GM18505 (cell line): ENCODE data around the gene PODN.

ENCODE experiments used
- ATAC-seq: cut with Tn5 transposase; IDR thresholded peaks from one replicate; pipeline ENCODE4 v1.9.1; 2021; ENCODE audit not compliant: unreplicated experiment
- POLR2A ChIP-seq: IDR thresholded peaks from 4 replicates; pipeline ENCODE4 v1.6.1; 2011; ENCODE audit warnings: borderline replicate concordance; ENCODE audit not compliant: insufficient read depth, insufficient read length; ENCODE audit errors: extremely low read depth

Gene PODN, protein sequence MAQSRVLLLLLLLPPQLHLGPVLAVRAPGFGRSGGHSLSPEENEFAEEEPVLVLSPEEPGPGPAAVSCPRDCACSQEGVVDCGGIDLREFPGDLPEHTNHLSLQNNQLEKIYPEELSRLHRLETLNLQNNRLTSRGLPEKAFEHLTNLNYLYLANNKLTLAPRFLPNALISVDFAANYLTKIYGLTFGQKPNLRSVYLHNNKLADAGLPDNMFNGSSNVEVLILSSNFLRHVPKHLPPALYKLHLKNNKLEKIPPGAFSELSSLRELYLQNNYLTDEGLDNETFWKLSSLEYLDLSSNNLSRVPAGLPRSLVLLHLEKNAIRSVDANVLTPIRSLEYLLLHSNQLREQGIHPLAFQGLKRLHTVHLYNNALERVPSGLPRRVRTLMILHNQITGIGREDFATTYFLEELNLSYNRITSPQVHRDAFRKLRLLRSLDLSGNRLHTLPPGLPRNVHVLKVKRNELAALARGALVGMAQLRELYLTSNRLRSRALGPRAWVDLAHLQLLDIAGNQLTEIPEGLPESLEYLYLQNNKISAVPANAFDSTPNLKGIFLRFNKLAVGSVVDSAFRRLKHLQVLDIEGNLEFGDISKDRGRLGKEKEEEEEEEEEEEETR

DNA sequence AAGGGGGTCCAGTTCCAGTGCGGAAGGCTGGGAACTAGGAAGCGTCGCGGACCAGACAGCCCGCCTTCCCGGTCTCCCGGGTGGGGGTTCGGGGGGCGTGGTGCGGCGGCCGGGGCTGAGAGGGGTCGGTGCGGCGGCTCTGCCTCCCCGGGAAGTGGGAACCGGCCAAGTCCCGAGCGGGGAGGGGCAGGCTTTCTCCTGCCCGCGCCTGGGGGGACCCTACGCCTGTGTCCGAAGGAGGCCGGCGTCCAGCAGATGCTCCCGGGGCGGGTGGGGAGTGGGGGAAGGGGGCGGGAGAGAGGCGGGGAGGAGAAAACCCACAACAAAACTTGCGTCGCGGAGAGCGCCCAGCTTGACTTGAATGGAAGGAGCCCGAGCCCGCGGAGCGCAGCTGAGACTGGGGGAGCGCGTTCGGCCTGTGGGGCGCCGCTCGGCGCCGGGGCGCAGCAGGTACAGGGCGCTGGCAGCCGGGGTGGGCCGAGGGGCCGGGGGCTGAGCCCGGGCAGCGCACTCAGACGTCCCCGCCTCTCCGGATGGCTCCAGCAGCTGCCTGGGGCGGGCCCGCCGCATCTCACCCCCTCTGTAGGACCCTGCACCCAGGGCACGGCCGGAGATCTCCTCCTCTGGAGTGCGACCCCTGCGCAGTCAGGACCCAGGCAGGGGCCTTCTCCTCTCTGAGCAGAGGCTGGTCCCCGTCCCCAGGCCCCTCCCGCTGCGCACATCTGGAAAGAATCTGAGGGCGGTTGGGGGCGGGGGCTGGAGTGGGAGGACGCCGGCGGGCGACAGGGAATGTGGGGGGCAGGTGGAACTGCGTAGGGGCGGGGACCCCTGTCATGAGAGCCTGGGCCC, at the start of gene PODN:
Gene PODN, plus strand, starts transcription at position 355 of the 849 bp plus-strand sequence. CDS start 7,643 bp downstream, outside the sequence.
- ATAC-seq, result no peak
- TF ChIP-seq POLR2A, result no peak

DNA sequence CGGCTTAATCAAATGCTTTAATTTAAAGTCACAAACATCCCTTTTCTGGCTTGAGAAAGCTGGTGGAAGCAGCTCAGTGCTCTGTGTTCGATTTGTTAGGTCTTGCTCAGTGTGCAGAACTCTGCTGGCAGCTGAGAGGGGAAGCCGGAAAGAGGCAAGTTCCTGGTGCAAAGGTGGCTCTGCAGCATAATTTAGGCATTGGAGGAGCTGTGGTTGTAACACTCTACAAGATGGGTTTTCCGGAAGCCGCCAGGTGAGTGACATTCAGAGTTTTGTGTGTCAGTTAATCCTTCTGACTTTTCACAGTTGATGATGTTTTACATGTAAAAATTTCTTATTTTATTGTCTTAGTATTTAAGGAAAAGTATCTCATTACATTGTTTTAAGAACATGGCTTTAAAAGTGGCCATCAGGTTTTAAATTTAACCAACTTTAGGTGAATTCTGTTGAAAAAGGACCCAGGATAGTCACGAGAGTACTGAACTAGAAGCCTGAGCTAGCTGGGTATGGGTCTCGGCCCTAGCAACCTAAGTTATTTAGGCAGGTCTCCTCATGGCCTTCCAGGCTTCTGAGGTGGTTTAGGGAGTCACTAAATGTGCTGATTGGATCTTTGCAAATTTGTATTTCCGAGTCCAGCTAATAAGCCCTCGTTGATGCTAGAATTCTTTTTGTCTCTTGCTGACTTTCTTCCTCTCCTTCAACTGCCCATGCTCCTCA, 47.1 kb upstream of the PODN start:
- ATAC-seq, result peak; percentile 86
- TF ChIP-seq POLR2A, result peak; percentile 68

DNA sequence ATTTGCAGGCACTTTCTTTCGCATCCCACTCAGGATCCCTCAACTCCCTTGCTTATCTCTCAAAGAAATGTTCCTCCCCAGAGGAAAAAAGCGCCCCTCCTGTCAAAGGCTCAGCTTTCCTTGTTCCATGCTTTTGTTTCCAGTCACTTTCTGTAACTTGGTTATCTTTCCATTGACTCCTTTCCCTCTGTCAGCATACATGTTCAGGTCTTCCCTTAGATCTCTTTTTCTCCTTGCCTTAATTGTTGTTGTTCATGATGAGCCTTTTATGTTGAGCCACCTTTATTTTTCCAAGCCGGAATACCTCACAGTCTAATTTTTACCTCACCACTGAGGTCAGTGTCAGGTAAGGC, 46.5 kb upstream of the PODN start:
- ATAC-seq, result no peak
- no peak for TF ChIP-seq POLR2A

DNA sequence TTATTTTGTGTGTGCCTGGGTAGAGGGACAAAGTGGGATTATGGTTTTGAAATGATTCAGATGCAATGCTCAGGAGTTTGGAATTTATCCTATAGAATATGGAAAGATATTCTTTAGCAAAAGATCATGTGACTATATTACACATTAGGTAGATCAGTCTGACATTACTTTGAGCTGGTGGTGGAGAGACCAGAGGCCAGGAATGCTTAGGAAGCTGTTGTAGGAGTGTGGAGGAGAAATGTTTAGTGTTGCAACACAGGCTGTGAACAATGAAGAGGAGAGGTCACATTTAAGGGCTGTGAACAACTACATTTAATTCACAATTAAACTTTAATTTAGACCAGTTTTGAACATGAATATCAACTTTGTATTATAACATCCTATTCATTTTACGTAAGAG, 45.3 kb upstream of the PODN start:
- no peak for ATAC-seq
- TF ChIP-seq POLR2A, result no peak

DNA sequence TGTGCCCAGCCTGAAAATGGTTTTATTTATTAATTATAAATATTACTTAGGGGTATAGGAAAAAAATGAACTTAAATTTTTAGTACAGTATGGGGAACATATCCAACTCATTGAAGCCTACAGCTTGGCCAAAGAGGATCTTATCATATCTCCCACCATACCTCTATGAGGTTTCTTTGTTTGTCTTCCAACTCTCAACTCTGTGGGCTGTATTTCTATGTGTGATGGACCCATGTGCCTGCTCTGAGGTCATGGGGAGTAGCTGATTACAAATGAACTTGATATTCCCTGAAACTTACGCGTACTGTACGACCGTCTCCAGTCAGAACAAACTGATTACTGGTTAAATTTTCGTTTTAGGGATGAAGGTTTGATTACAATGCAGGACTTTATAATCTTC, 41.4 kb upstream of the PODN start:
- no peak for TF ChIP-seq POLR2A
- no peak for ATAC-seq

DNA sequence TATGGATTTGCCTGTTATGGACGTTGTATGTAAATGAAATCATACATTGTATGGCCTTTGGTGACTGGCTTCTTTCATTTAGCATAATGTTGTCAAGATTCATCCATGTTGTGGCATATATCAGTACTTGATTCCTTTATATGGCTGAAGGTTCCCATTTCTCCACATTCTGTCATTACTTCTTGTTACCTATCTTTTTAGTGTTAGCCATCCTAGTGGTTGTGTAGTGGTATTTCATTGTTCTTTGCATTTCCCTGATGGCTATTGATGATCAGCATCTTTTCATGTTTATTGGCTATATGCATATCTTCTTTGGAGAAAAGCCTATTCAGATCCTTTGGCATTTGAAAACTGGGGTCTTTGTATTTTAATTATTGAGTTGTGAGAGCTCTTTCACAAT, 39.8 kb upstream of the PODN start:
- ATAC-seq, result no peak
- TF ChIP-seq POLR2A, result no peak

DNA sequence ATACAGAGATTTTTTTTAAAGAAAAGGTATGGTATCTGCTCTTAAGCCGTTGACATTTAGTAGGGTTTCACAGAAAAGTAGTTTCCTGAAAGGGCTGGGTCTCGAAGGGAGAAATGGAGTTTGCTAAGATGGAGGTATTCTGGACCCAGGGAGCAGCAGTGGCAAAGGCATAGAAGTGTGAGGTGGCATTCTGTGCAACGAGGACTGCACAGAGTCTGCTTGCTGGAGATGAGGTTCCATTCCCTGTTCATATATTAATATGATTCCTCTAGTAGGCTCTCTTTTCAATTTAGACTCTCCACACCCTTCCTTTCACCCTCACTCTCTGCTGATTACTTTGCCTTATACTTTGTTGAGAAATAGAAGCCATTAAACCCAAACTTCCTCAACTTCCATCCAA, 38.5 kb upstream of the PODN start:
- TF ChIP-seq POLR2A, result no peak
- no peak for ATAC-seq

DNA sequence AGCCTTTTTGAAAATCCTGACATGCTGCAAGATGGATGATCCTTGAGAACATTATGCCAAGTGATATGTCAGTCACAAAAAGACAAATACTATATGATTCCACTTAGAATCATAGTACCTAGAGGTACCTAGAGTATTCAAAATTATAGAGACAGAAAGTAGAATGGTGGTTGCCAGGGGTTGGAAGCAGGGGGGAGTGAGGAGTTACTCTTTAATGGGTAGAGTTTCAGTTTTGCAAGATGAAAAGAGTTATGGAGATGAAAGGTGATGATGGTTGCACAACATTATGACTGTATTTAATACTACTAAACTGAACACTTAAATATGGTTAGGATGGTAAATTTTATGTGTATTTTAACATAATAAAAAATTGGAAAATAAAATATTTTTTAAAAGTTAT, 37.9 kb upstream of the PODN start:
- no peak for TF ChIP-seq POLR2A

DNA sequence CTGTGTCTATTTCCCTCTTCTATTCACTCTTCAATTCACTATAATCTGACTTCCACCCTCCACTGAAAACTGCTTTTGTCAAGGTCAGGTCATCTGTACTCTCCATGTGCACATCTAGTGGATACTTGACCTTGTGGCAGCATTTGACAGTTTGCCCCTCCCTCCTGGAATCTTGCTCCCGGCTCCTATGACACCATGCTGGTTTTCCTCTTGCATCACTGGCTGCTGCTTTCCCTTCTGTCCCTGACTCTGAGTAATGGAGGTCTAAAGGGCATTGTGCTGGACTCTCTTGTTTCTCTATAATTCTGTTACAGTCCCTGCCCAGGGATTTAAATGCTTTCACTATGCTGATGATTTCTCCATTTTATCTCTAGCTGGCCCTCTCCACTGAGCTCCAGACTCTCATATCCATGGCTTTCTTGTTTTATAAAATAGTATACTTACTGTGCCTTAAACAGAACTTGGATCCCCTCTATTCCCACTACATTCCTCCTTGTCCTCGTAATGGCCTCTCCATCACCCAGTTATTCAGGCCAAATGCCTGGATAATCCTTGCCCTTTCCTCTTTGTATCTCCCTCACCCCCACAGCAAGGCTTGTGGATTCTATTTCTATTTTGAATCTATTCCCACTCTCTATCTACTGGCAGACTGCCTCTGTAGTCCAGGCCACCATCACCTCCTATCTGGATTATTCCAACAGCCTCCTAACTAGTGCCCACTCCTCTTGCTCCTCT, 36.8 kb upstream of the PODN start:
- no peak for TF ChIP-seq POLR2A

More for the DNA sequence above, 37.9 kb upstream of the PODN start:
- ATAC-seq, result no peak

DNA sequence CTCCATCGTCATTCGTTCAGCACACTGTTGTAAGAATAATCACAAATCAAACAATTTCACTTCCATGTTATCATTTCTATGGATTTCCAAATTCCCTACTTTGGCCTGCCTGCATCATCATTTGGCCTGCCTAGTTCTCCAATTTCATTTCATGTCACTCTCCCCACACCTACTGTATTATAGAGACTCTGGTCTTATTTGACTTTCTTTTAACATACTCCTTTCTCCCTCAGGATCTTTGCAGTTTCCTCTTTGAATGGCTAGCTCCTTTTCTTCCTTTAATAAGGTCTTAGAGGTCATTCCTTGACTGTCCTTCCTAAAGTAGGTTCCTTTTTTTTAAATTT, 36.3 kb upstream of the PODN start:
- TF ChIP-seq POLR2A, result no peak
- no peak for ATAC-seq

More for the DNA sequence above, 36.8 kb upstream of the PODN start:
- ATAC-seq, result no peak

DNA sequence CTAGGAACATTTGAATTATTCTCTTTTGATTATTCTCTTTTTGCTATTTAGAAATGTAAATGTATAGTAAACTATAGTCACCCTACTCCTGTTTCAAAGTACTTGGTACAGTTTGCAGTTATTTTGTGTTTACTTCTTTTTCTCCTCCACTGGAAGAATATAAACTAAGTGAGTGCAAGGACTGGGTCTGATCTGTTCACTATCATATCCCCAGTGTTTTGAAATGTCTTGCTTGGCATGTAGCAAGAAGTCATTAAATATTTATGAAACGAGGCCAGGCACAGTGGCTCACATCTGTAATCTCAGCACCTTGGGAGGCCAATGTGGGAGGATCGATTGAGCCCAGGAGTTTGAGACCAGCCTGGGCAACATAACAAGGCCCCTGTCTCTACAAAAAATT, 35.8 kb upstream of the PODN start:
- ATAC-seq, result no peak
- TF ChIP-seq POLR2A, result no peak

DNA sequence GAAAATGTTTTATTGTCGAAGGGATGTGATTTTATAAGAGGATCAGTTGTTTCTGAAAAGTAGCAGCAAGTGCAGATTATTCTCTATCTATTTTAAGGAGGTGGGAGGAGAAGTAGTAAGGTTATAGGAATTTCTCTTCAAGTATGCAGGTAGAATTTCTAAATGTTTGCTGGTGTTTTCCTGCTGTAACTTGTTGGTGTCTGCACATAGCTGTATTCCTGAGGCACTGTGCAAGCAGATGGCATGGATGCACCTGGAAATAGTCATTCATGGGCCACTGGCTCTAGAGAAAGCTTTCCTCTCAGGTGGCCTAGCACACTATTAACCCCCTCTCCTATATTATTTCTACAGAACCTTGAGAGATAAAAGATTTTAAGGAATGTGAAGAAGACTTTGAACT, 30.3 kb upstream of the PODN start:
- ATAC-seq, result no peak
- no peak for TF ChIP-seq POLR2A
